Retinal pigment epithelial cell (primary cell): ENCODE measurements around the gene RPS6KA5.
"Not testable (repeated sequence)": the region's sequence is repeated elsewhere in the genome, so short reads cannot be mapped to it uniquely, and the experiment has no call there.

Source experiments
- DNase-seq: peaks from one replicate; pipeline ENCODE4 v3.0.0-alpha.2; 2010; ENCODE audit warnings: low read depth
- H3K4me3 ChIP-seq: 2 replicates; pipeline ENCODE4 v1.5.1; 2011; ENCODE audit warnings: mild to moderate bottlenecking, low read length, control low read depth, moderate library complexity
- CTCF ChIP-seq: conservative IDR thresholded peaks from 2 replicates; pipeline ENCODE4 v1.5.1; 2011; ENCODE audit warnings: low read depth, low read length, control low read depth, inconsistent platforms

The RPS6KA5 gene

DNA sequence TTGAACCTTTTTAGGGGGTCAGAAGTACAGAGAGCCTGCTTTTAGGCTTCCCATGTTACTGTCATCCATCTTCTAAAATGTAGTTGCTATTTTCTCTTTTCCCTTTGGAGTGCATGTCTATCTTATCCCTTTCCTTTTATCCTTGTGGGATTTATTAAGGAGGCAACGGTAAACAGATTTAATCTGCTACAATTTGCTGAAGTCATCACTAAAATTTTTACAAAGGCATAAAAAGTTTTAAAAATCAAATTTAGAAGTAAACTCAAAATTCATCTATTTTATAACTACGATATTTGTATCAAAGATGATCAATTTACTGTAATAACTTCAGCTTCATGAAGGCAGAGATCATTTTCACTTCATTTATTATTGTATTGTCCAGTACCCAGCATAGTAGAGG is 118.7 kb downstream of the RPS6KA5 start:
- no peak for TF ChIP-seq CTCF
- no peak overlapping the region for H3K4me3 ChIP-seq
- no peak for DNase-seq

GRCh38 chr14:90940318-90940962 is 120.0 kb downstream of the RPS6KA5 start:
- TF ChIP-seq CTCF: no peak
- no peak overlapping the region for H3K4me3 ChIP-seq
- no peak for DNase-seq

- not testable (repeated sequence) for H3K4me3 ChIP-seq, DNase-seq
Observed at GRCh38 chr14:90939252-90939795, 121.1 kb downstream of the RPS6KA5 start.

- no peak for DNase-seq
- no peak for TF ChIP-seq CTCF
- no peak overlapping the region for H3K4me3 ChIP-seq
Observed at GRCh38 chr14:90938615-90939014, 121.8 kb downstream of the RPS6KA5 start.

GRCh38 chr14:90936757-90937440 is 123.5 kb downstream of the RPS6KA5 start:
- no peak overlapping the region for H3K4me3 ChIP-seq
- TF ChIP-seq CTCF: no peak
- no peak for DNase-seq

- peak; percentile 43 for DNase-seq
- no peak for TF ChIP-seq CTCF
- H3K4me3 ChIP-seq: no peak overlapping the region
Observed at GRCh38 chr14:90924621-90925340, 135.7 kb downstream of the RPS6KA5 start.

- TF ChIP-seq CTCF: no peak
- no peak overlapping the region for H3K4me3 ChIP-seq
- no peak for DNase-seq
Observed at GRCh38 chr14:90922141-90922540, 138.3 kb downstream of the RPS6KA5 start.
